ENCODE measurements around the gene PHOSPHO1.

Gene PHOSPHO1

DNA sequence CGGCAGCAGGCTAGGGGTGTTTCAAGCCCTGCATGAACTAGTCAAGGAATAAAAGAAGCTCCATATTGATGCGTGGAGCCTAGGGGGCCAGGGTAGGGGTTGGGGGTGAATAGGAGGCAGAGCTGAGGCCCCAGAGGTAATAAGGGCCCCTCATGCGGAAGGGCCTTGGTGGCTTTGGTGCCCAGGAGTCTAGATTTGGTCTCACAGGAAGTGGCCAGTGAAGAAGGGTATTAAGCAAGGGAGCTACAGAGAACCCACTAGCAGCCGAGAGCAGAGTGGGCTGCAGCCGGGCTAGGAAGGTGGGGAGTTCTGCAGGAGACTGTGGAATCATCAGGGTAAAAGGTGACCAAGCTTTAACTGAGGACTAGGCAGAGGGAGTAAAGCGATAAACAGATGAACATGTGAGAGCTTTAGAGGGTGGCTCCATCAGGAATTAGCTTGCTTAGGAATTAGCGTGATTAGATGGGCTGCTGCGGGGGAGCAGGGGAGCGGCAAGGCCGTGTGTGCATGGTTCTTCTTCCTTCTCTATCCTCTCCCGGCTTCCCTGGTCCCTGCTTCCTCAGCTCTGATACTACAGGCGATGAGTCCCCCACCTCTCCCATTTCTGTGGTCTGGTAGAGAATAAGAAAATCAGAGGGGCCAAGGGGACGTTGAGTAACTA lies 30.0 kb downstream of the PHOSPHO1 start:
- Histone ChIP-seq H3K36me3 (ENCODE audit: low read length) (no peaks in the 10 kb centered on the region), H3K4me2 (ENCODE audit: low read depth, low read length, poor library complexity, severe bottlenecking) (no peak overlapping the region), H4K20me1 (ENCODE audit: low read depth, low read length) (no peaks in the 10 kb centered on the region)

DNA sequence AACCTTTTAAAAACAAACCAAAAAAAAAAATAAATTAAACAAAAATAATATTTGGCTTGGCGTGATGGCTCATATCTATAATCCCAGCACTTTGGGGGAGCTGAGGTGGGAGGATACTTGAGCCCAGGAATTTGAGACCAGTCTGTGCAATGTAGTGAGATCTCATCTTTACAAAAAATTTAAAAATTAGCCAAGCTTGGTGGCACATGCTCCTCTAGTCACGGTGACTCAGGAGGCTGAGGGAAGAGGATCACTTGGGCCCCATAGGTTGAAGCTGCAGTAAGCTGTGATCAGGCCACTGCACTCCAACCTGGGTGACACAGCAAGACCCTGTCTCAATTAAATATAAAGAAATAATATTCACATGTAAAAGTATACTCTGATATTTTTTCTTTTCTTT lies 32.4 kb downstream of the PHOSPHO1 start:
- Histone ChIP-seq H2AFZ (ENCODE audit: low read depth, low read length, severe bottlenecking) (no peak overlapping the region), H3K36me3 (ENCODE audit: low read length) (no peaks in the 10 kb centered on the region), H3K9me2 (replicated peaks; ENCODE audit: insufficient read depth, low read length) (no peaks in the 10 kb centered on the region), H3K9ac (ENCODE audit: low read length) (no peak overlapping the region), H3K9me3 (ENCODE audit: insufficient read depth, low read length) (no peaks in the 10 kb centered on the region), H3K4me3 (ENCODE audit: insufficient read depth, low read length, poor library complexity, severe bottlenecking) (no peak overlapping the region), H3K27me3 (ENCODE audit: low read length) (no peaks in the 10 kb centered on the region), H3K4me2 (ENCODE audit: low read depth, low read length, poor library complexity, severe bottlenecking) (no peak overlapping the region), H3K27ac (ENCODE audit: low read depth, low read length) (no peak overlapping the region), H4K20me1 (ENCODE audit: low read depth, low read length) (no peaks in the 10 kb centered on the region), H3K79me2 (ENCODE audit: insufficient read depth, low read length) (no peaks in the 10 kb centered on the region), H3F3A (ENCODE audit: insufficient read depth) (peaks cover 4% of the 10 kb centered on the region; the same call in 1 of the 2 replicates)
- no peak for TF ChIP-seq EZH2phosphoT487 (conservative IDR thresholded peaks at IDR 0.05; ENCODE audit: low read length)
- TF ChIP-seq, protein P1, sequence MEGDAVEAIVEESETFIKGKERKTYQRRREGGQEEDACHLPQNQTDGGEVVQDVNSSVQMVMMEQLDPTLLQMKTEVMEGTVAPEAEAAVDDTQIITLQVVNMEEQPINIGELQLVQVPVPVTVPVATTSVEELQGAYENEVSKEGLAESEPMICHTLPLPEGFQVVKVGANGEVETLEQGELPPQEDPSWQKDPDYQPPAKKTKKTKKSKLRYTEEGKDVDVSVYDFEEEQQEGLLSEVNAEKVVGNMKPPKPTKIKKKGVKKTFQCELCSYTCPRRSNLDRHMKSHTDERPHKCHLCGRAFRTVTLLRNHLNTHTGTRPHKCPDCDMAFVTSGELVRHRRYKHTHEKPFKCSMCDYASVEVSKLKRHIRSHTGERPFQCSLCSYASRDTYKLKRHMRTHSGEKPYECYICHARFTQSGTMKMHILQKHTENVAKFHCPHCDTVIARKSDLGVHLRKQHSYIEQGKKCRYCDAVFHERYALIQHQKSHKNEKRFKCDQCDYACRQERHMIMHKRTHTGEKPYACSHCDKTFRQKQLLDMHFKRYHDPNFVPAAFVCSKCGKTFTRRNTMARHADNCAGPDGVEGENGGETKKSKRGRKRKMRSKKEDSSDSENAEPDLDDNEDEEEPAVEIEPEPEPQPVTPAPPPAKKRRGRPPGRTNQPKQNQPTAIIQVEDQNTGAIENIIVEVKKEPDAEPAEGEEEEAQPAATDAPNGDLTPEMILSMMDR (IDR thresholded peaks at IDR 0.05; ENCODE audit: insufficient read depth, low read length, poor library complexity, severe bottlenecking), result no peak

More for the DNA sequence above, 30.0 kb downstream of the PHOSPHO1 start:
- Histone ChIP-seq H3K27me3 (ENCODE audit: low read length) (no peaks in the 10 kb centered on the region), H3K4me3 (ENCODE audit: insufficient read depth, low read length, poor library complexity, severe bottlenecking) (no peak overlapping the region), H3K9me2 (replicated peaks; ENCODE audit: insufficient read depth, low read length) (no peaks in the 10 kb centered on the region), H3K9me3 (ENCODE audit: insufficient read depth, low read length) (no peaks in the 10 kb centered on the region), H3K79me2 (ENCODE audit: insufficient read depth, low read length) (no peaks in the 10 kb centered on the region), H3F3A (ENCODE audit: insufficient read depth) (no peaks in the 10 kb centered on the region), H3K9ac (ENCODE audit: low read length) (no peak overlapping the region), H3K27ac (ENCODE audit: low read depth, low read length) (no peak overlapping the region), H2AFZ (ENCODE audit: low read depth, low read length, severe bottlenecking) (no peak overlapping the region)
- TF ChIP-seq EZH2phosphoT487 (conservative IDR thresholded peaks at IDR 0.05; ENCODE audit: low read length), result no peak
- TF ChIP-seq, protein P1 (IDR thresholded peaks at IDR 0.05; ENCODE audit: insufficient read depth, low read length, poor library complexity, severe bottlenecking), result no peak

DNA sequence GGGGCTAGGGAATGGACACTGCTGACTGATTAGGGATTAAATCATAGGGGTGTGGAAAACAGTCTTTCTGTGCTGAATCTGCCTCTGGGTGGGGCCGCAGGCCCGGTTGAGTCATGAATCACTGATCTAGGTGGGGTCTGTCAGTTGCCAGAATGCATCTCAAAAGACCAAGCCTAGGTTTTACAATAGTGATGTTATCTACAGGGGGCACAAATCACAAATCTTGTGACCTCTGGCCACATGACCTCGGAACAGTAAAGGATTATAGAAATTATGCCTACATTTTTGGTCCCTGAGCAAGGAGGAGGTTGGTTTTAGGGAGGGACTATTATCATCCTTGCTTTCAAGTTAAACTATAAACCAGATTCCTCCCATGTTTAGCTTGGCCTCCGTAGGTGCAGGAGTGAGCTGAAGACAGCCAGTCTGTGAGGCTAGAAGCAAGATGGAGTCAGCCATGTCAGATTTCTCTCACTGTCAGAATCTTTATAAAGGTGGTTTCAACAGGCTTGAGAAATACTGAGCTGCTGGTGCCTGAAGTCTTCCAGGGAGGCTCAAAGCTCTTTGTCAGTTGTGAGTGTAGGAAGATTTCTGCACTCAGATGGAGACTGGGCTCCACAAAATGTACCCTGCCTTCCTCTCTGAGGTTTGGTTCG lies 33.1 kb downstream of the PHOSPHO1 start:
- Histone ChIP-seq H3K36me3 (ENCODE audit: low read length) (no peaks in the 10 kb centered on the region), H3K79me2 (ENCODE audit: insufficient read depth, low read length) (no peaks in the 10 kb centered on the region), H3K4me3 (ENCODE audit: insufficient read depth, low read length, poor library complexity, severe bottlenecking) (no peak overlapping the region), H4K20me1 (ENCODE audit: low read depth, low read length) (no peaks in the 10 kb centered on the region), H3F3A (ENCODE audit: insufficient read depth) (peaks cover 6% of the 10 kb centered on the region), H2AFZ (ENCODE audit: low read depth, low read length, severe bottlenecking) (no peak overlapping the region), H3K4me2 (ENCODE audit: low read depth, low read length, poor library complexity, severe bottlenecking) (no peak overlapping the region), H3K27ac (ENCODE audit: low read depth, low read length) (no peak overlapping the region), H3K9ac (ENCODE audit: low read length) (no peak overlapping the region), H3K9me2 (replicated peaks; ENCODE audit: insufficient read depth, low read length) (no peaks in the 10 kb centered on the region), H3K27me3 (ENCODE audit: low read length) (no peaks in the 10 kb centered on the region), H3K9me3 (ENCODE audit: insufficient read depth, low read length) (no peaks in the 10 kb centered on the region)
- TF ChIP-seq, protein P1 (IDR thresholded peaks at IDR 0.05; ENCODE audit: insufficient read depth, low read length, poor library complexity, severe bottlenecking), result no peak
- TF ChIP-seq EZH2phosphoT487 (conservative IDR thresholded peaks at IDR 0.05; ENCODE audit: low read length), result no peak

Measured in SU-DHL-6 (cell line).